Measurements from ENCODE around the gene MPDU1. TPM values are rescaled to one million over a fixed set of nuclear protein-coding genes. Genes with fewer than 3 reads are reported as not detected.
A peak's percentile ranks its signal among the peaks of the same experiment; 100 is the strongest.

The MPDU1 gene
- total and polyA plus RNA-seq, 2 of the 13 experiments (the other 11 are each of a cell fraction or from before 2014, with no cell fraction given), result 112 to 167 TPM

- TF ChIP-seq ZNF430 (CRISPR knock-in tag; IDR thresholded peaks at IDR 0.05) (no peak; the same call in none of the 2 replicates), HDAC1 (CRISPR knock-in tag; IDR thresholded peaks at IDR 0.05) (peak; percentile 77; the same call in 1 of the 2 replicates), ZNF616 (CRISPR knock-in tag; IDR thresholded peaks at IDR 0.05; ENCODE audit: low read depth) (0 out of 2 replicates have a peak, but pooled peaks have one; percentile 51), ZSCAN21 (CRISPR knock-in tag; IDR thresholded peaks at IDR 0.05; ENCODE audit: borderline replicate concordance) (no peak; the same call in 1 of the 2 replicates), ZNF367 (CRISPR knock-in tag; IDR thresholded peaks at IDR 0.05; ENCODE audit: borderline replicate concordance) (no peak), HOXA3 (CRISPR knock-in tag; IDR thresholded peaks at IDR 0.05) (peak; percentile 89), ZNF329 (CRISPR knock-in tag; IDR thresholded peaks at IDR 0.05; ENCODE audit: low read depth) (peak; percentile 52; the same call in 1 of the 2 replicates), ZNF251 (CRISPR knock-in tag; IDR thresholded peaks at IDR 0.05) (no peak), CREM (IDR thresholded peaks at IDR 0.05) (peak; percentile 70), CREM (CRISPR knock-in tag; IDR thresholded peaks at IDR 0.05) (peak; percentile 72; the same call in 1 of the 2 replicates), RBM39 (IDR thresholded peaks at IDR 0.05; ENCODE audit: low read depth, low read length, poor library complexity, severe bottlenecking) (no peak), ATRX (CRISPR knock-in tag; IDR thresholded peaks at IDR 0.05; ENCODE audit: borderline replicate concordance) (no peak), ZNF678 (CRISPR knock-in tag; IDR thresholded peaks at IDR 0.05) (no peak), ATF2 (CRISPR knock-in tag; IDR thresholded peaks at IDR 0.05) (no peak), MAFK (conservative IDR thresholded peaks at IDR 0.05 in 1 of 2, IDR thresholded peaks at IDR 0.05 in 1 of 2; ENCODE audit: low read length in 2 of 2) (no peak), MTA1 (CRISPR knock-in tag; IDR thresholded peaks at IDR 0.05; ENCODE audit: borderline replicate concordance) (0 out of 2 replicates have a peak, but pooled peaks have one; percentile 18), PITX1 (CRISPR knock-in tag; IDR thresholded peaks at IDR 0.05) (no peak), ZNF841 (CRISPR knock-in tag; IDR thresholded peaks at IDR 0.05; ENCODE audit: borderline replicate concordance) (no peak), ZNF317 (CRISPR knock-in tag; IDR thresholded peaks at IDR 0.05) (peak; percentile 13; the same call in 1 of the 2 replicates), HMGA1 (CRISPR knock-in tag; conservative IDR thresholded peaks at IDR 0.05) (no peak), RARA (CRISPR knock-in tag; IDR thresholded peaks at IDR 0.05) (no peak), ISX (CRISPR knock-in tag; conservative IDR thresholded peaks at IDR 0.05) (no peak), HNRNPLL (IDR thresholded peaks at IDR 0.05; ENCODE audit: low read depth, low read length, poor library complexity, severe bottlenecking) (peak; percentile 22), ZNF451 (CRISPR knock-in tag; IDR thresholded peaks at IDR 0.05) (0 out of 2 replicates have a peak, but pooled peaks have one; percentile 24), SMAD1 (CRISPR knock-in tag; IDR thresholded peaks at IDR 0.05; ENCODE audit: borderline replicate concordance, low read depth) (no peak; the same call in 1 of the 2 replicates), ZNF383 (CRISPR knock-in tag; IDR thresholded peaks at IDR 0.05; ENCODE audit: borderline replicate concordance) (0 out of 2 replicates have a peak, but pooled peaks have one; percentile 90)
- TF ChIP-seq, protein P1, sequence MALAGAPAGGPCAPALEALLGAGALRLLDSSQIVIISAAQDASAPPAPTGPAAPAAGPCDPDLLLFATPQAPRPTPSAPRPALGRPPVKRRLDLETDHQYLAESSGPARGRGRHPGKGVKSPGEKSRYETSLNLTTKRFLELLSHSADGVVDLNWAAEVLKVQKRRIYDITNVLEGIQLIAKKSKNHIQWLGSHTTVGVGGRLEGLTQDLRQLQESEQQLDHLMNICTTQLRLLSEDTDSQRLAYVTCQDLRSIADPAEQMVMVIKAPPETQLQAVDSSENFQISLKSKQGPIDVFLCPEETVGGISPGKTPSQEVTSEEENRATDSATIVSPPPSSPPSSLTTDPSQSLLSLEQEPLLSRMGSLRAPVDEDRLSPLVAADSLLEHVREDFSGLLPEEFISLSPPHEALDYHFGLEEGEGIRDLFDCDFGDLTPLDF (CRISPR knock-in tag; IDR thresholded peaks at IDR 0.05), result peak; percentile 65
- TF ChIP-seq, protein P2, sequence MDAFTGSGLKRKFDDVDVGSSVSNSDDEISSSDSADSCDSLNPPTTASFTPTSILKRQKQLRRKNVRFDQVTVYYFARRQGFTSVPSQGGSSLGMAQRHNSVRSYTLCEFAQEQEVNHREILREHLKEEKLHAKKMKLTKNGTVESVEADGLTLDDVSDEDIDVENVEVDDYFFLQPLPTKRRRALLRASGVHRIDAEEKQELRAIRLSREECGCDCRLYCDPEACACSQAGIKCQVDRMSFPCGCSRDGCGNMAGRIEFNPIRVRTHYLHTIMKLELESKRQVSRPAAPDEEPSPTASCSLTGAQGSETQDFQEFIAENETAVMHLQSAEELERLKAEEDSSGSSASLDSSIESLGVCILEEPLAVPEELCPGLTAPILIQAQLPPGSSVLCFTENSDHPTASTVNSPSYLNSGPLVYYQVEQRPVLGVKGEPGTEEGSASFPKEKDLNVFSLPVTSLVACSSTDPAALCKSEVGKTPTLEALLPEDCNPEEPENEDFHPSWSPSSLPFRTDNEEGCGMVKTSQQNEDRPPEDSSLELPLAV (CRISPR knock-in tag; conservative IDR thresholded peaks at IDR 0.05; ENCODE audit: low read depth), result no peak
These were observed 22.0 kb upstream of the MPDU1 start, which contains the start of gene SENP3 (continued) for GRCh38 chr17:7561589-7562207.

Data from HepG2 (cell line).